NCI-H2107 treated with DMSO at 0.1 percent for 48 hours (cell line): ENCODE data around the gene PRKAB1.

Experiments used
- DNase-seq: peaks from one replicate; lab custom pipeline; 2025; ENCODE audit not compliant: unreplicated experiment; lab: John Stamatoyannopoulos, UW

The PRKAB1 gene

GRCh38 chr12:119660076-119660475 is 7.9 kb upstream of the PRKAB1 start:
- no peak for DNase-seq

GRCh38 chr12:119661882-119662281 is 6.1 kb upstream of the PRKAB1 start:
- no peak for DNase-seq

- DNase-seq = no peak
Measured at GRCh38 chr12:119664642-119665041, 3.3 kb upstream of the PRKAB1 start.

- no peak for DNase-seq
Measured at GRCh38 chr12:119665164-119665929, 2.6 kb upstream of the PRKAB1 start.

- DNase-seq = no peak
Measured at GRCh38 chr12:119666226-119666795, 1.6 kb upstream of the PRKAB1 start.

GRCh38 chr12:119666900-119667576 is 895 bp upstream of the PRKAB1 start:
- no peak for DNase-seq

- DNase-seq = no peak
Measured at GRCh38 chr12:119668324-119668841, 450 bp downstream of the PRKAB1 start.

GRCh38 chr12:119669744-119670472 is 2.0 kb downstream of the PRKAB1 start:
- DNase-seq = peak; percentile 66

GRCh38 chr12:119671070-119671469 is 3.1 kb downstream of the PRKAB1 start:
- no peak for DNase-seq

- no peak for DNase-seq
Measured at GRCh38 chr12:119672194-119672593, 4.3 kb downstream of the PRKAB1 start.

- DNase-seq = no peak
Measured at GRCh38 chr12:119673634-119674033, 5.7 kb downstream of the PRKAB1 start.

GRCh38 chr12:119674560-119674959 is 6.6 kb downstream of the PRKAB1 start:
- DNase-seq = no peak

GRCh38 chr12:119676022-119676421 is 8.1 kb downstream of the PRKAB1 start:
- DNase-seq = no peak

GRCh38 chr12:119676573-119676972 is 8.6 kb downstream of the PRKAB1 start:
- no peak for DNase-seq

GRCh38 chr12:119678459-119678858 is 10.5 kb downstream of the PRKAB1 start:
- DNase-seq = no peak

- DNase-seq = peak; percentile 73
Measured at GRCh38 chr12:119679081-119679480, 11.1 kb downstream of the PRKAB1 start.

GRCh38 chr12:119679490-119679889 is 11.6 kb downstream of the PRKAB1 start:
- DNase-seq = no peak

GRCh38 chr12:119681111-119681510 is 13.2 kb downstream of the PRKAB1 start:
- DNase-seq = no peak

GRCh38 chr12:119681728-119682638 is 14.1 kb downstream of the PRKAB1 start:
- no peak for DNase-seq

- no peak for DNase-seq
Measured at GRCh38 chr12:119682639-119683252, 14.8 kb downstream of the PRKAB1 start.
